GM21423 (cell line): ENCODE results near the gene MORC3.
"Not testable (repeated sequence)": the region's sequence is repeated elsewhere in the genome, so short reads cannot be mapped to it uniquely, and the experiment has no call there.

Experiments
- ATAC-seq: cut with Tn5 transposase; IDR thresholded peaks from one replicate; pipeline ENCODE4 v1.9.1; 2021; ENCODE audit warnings: mild to moderate bottlenecking, moderate library complexity; ENCODE audit not compliant: unreplicated experiment

MORC3 gene

DNA sequence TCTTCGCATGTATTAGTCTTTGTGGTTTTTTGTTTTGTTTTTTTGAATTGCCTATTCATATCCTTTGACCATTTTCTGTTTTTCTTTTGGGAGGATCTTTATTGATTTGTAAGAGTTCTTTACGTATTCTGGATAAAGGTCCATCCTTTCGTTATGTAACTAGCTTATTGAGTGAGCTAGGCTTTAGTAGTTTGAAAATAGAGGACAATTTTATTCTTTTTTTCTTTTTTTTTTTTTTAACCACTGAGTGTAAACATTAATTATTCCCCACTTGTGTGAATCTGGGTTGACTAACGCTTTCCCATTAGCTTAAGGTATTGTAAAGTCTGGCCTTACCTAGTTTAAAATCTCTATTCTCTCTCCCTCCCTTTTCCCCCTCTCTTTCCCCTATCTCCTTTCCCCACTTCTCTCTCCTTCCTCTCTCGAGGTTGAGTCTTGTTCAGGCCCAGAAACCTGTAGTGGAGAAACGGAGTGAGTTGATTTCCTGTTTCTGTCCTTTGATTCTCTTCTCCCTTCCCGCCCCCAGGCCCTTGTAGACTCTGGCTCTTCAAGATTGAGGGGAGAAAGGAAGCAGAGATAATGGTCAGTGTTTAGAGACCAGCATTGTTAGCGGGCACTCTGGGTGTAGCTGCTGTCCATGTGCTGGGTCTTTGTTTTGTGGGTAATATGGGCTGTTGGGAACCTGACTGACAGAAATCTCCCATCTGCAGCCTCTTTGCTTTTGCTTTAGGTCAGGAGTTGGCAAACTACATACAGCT is 1.5 kb downstream of the MORC3 start:
- no peak for ATAC-seq

DNA sequence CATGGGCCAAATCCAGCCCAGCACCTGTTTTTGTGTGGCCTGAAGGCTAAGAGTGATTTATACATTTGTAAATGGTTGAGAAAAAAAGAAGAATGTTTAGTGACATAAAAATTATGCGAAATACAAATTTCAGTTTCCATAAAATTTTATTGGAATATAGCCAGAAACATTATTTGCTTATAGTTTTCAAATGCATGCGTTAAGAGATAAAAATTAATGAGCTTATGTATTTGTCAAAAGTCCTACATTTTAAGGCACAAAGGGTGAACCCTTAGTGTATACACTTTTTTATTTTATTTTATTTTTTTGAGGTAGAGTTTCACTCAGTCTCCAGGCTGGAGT is 2.1 kb downstream of the MORC3 start:
- ATAC-seq: no peak

DNA sequence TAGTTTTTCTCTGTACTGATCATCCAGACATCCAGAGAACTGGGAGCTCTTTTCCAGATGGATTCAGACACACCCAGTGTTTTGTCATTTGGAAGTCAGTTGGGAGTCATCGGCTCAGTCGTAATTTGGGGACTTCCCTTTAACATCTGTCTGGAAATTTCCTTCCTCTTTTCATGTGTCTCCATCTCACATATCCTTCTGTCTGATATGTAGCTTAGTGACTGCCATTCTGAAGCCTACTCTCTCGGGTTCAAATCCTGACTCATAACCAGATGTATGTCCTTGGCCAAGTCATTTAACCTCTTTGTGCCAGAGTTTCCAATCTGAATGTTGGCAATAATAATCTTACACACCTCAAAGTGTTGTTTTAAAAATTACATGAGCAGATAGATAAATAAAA is 3.0 kb downstream of the MORC3 start:
- no peak for ATAC-seq

DNA sequence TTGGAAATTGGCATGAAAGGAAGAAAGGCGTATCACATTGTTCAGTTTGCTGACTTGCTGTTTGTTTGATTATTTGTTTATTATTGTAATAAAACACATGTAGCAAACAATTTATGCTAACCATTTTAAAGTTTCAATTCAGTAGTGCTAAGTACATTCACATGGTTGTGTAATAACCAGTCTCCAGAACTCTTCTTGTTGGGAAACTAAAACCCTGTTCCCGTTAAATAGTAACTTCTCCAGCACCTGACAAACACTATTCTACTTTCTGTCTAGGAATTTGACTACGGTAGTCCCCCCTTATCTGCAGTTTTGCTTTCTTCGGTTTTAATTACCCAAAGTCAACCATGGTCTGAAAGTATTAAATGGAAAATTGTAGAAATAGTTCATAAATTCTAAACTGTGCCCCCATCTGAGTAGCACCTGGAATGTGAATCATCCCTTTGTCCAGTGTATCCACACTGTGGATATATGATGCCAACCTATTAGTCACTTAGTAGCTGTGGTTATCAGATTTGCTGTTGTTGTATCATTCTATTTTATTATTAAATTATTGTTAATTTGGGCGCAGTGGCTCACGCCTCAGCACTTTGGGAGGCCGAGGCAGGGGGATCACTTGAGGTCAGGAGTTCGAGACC is 5.5 kb downstream of the MORC3 start:
- no peak for ATAC-seq

DNA sequence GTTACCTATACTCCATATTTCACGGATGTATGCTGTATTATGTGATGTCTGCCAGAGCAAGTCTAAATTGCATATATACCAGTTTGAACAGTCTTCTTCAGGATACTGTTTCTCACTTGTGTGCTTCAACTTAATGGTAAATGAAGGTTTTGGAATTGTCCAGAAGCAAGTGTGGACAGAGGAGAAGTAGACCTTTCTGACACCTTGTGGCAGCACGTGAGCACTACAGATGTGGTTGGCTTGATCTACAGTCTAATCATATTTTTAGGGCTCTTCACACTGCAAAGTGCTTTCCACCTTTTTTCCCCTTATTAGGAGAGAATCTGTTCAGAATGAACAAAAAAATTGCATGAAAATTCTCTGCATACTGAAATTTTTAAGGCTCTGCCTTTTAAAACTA is 10.9 kb downstream of the MORC3 start:
- peak; percentile 48 for ATAC-seq

DNA sequence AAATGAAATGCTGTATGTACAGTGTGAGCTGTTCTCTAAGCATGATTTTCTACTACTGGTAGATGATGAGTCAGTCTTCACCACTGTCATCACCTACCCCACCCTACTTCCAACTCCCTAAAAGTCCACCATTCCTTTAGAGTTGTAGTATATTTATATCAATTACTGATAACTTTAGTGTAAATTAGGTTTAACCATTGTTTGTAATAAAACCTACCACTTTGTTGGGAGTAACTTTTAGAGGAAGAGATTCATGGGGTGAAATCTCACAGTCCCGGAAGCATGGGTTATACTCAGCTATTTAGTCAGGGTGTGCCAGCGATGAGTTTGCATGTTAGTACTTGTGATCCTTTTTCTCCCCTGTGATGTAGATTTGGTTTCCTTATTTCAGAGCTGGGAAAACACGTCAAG is 17.1 kb downstream of the MORC3 start:
- ATAC-seq: no peak

DNA sequence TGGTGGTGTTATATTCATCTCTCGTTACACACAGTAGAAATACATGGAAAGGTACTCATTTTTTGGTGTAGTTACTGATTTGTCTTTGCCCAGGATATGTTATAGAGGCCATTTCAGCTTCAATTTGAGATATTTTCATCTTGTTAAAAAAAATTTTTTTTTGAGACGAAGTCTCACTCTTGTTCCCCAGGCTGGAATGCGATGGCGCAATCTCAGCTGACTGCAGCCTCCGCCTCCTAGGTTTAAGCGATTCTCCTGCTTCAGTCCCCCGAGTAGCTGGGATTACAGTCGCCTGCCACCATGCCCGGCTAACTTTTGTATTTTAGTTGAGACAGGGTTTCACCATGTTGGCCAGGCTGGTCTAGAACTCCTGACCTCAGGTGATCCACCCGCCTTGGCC is 19.0 kb downstream of the MORC3 start:
- ATAC-seq: no peak

DNA sequence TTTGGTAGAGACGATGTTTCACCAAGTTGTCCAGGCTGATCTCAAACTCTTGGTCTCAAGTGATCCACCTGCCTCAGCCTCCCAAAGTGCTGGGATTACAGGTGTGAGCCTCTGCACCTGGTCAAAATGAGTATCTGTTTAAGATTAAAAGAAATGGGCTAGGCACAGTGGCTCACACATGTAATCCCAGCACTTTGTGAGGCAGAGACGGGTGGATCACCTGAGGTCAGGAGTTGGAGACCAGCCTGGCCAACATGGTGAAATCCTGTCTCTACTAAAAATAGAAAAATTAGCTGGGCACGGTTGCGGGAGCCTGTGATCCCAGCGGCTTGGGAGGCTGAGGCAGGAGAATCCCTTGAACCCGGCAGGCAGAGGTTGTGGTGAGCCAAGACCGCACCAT is 22.6 kb downstream of the MORC3 start:
- not testable (repeated sequence) for ATAC-seq

DNA sequence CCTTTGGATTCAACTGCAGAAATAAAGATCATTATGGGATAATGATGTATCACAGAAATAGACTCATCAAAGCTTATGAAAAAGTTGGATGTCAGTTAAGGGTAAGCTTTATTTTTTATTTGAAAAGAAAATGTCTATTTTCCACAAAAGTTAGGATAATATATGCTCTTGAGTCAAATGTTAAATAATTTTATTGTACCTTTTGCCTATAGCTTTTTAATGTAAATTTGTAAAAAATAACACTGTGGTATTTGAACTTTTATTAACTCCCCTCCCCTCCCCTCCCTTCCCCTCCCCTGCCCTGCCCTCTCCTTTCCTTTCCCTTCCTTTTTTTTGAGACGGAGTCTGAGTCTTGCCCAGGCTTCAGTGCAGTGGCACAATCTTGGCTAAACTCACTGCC is 24.9 kb downstream of the MORC3 start:
- ATAC-seq: no peak

DNA sequence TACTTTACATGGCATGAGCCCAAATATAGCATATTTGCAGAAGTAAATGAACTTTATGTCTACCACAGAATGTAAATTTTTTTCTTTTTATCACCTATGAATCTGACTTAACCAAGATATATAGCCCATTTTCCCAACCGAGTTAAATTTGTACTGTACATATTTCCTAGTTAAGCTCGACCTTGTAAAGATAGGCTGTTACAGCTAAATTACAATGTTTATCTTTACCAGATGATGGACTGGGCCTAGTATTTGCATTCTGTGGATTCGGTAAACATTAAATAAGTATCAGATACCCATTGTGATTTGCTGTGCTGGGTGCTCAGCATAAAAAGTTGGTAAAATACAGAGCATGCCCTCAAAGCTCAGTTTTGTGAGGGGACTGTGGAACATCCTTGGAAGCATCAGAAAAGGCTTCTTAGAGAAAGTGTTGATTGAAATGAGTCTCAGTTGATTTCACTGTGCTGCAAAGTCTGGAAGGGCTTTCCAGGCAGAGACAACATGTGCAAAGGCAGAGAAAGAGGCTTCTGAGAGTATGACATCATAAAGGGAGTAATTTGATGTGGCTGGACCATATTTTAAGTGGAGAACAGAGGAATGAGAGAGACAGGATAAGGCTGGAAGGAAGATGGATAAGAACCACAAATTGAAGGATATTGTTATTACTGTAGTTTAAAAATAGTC is 27.4 kb downstream of the MORC3 start:
- no peak for ATAC-seq

DNA sequence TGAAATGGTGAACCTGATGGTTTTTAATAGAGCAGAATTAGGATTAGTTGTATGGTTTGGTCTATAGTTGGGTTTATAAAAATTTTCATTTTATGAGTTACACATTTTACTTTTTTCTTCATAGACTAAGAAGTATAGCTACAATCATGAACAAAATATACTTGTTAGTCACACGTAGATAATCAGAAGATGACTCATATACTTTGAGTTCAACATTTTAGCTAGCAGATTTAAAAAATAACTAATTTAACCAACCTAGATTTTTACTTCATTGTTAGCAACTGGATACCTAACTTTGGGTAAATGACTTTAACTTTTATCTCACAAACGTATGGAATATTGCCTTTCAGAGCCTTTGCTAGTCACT is 27.9 kb downstream of the MORC3 start:
- ATAC-seq: no peak

DNA sequence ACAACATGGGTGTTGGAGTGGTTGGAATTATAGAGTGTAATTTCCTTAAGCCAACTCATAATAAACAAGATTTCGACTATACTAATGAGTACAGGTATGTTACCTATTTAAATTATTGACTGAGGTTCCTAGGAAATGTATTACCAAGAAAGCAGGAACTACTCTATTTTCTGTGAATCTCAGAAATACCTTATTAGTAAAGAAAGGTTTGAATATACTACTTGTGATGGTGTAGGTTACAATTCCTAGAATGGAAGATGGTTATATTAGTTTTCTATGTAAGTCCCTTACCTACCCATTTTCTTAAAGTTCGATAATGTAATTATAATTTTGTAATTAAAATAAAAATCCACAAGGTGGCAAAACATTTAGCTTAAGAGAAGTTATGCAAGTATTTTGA is 29.3 kb downstream of the MORC3 start:
- no peak for ATAC-seq

DNA sequence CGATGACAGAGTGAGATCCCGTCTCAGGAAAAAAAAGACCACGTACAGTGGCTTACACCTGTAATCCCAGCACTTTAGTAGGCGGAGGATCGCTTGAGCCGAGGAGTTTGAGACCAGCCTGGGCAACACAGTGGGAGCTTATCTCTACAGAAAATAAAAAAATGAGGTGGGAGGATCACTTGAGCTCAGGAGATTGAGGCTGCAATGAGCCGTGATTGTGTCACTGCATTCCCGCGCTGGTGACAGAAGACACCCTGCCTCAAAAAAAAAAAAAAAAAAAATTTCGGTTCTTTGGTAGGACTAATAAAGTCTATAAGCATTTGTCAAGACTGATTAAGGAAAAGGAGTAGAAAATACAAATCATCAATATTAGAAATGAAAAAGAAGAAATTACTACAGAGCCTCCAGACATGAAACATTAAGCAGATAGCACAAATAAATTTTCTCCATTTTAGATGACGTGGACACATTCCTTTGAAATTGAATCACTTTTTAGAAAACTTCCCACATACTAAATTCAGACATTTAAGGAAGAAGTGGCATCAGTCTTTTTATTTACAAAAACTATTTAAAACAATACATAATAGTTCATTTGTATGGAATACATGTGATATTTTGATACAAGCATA is 30.4 kb downstream of the MORC3 start:
- ATAC-seq: no peak

DNA sequence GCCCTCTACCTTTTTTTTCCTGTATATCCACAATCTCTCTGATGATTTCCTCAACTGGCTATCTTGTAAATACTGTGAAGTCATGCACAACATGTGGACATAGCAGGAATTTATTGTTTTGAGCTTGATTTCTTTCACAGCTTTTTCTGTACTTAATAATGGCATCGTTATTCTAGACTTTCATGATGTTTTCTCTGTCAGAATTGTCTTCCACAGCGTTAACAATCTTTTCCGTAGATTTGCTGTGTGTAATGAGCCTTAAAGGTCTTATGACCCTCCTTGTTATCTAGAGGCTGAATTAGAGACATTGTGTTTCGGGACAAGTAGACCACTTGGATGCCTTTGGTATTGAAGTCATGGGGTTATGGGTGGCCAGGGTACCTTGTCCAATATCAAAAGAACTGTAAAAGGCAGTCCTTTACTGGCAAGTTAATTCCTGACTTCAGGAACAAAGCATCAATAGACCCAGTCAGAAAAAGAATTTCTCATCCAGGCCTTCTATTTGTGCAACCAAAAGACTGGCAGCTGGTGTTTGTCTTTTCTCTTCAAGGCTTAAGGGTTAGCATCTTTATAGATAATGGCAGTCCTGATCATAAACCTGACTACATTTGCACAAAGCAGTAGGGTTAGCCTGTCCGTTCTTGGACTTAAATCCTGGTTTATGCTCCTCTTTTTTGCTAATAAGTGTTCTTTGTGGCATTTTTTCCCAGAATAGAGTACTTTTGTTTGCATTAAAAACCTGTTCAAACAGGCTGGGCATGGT is 35.1 kb downstream of the MORC3 start:
- no peak for ATAC-seq

DNA sequence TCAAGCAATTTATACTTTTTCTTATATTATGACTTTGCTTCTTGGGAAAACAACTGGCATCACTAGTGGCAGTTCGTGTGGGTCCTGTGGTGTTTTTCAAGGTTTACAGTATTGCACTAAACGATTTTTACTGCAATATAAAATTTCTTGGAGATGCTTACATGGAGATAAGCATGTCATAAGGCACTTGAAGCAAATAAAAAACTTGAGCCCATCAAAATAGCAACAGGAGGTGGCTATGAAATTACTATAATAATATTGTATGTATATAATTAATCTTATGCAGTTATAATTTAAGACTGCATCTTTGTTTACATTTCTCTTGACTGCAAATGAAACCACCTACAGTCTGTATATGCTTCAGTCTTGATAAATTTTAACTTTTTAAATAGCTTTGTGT is 35.9 kb downstream of the MORC3 start:
- no peak for ATAC-seq

DNA sequence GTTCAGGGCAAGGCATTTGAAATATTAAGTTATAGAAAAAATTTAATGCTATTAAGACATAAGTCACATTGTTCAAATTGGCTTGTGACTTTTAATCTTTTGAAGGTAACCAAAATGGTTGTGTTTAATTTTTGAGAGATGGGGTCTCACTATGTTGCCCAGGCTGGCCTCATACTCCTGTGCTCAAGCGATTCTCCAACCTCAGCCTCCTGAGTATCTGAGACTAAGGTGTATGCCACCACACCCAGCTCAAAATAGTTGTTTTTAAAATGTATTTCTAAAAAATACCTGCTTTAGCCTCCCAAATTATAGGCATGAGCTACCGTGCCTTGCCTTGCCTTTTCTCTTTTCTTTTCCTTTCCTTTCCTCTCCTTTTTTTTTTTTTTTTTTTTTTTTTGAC is 39.2 kb downstream of the MORC3 start:
- ATAC-seq: no peak

DNA sequence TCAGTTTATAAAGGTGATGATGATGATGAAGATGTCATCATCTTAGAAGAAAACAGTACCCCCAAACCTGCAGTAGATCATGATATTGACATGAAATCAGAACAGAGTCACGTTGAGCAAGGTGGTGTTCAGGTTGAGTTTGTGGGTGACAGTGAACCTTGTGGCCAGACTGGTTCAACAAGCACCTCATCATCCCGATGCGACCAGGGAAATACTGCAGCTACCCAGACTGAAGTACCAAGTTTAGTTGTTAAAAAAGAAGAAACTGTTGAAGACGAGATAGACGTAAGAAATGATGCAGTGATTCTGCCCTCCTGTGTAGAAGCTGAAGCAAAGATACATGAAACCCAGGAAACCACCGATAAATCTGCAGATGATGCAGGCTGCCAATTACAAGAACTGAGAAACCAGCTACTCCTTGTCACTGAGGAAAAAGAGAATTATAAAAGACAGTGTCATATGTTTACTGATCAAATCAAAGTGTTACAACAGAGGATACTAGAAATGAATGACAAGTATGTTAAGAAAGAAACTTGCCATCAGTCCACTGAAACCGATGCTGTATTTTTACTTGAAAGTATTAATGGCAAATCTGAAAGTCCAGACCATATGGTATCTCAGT is 49.2 kb downstream of the MORC3 start:
- no peak for ATAC-seq

DNA sequence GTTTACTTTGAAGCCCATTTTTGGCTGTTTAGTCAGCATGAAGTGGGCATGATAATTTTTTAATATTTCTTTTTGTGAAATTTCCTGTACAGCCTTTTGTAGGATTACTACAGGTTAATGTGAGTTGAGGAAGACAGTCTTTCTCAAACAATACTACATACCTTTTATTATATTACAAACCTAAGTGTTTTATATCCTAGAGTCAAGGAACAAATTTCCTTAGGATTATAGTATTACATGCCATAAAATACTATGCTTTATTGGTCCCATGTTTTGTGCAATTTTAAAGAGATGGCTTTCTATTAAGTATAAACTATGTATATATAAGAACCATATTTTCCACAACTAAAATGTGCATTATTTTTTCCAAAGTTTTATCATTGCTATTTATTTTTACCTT is 56.0 kb downstream of the MORC3 start:
- no peak for ATAC-seq

DNA sequence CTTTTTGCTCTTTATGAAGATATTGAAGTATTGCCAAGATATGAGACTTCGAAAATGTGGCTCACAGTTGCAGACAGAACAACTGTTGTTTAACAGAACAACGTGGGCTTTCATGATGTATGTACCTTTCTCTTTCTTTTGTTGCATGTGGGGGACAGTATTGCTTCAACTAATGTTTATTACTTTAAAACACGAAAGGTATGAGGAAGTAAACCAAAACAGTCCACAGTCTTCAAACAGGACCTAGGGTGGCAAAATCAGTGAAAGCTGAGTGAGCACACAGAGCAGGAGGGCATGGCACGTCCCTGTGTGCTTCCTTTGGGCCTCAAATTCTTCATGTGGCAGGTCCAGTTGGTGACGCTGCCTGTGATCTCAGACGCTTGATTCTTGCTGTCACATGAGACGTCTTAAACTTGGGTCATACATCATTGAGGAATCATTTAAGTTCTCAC is 57.4 kb downstream of the MORC3 start:
- ATAC-seq: no peak

DNA sequence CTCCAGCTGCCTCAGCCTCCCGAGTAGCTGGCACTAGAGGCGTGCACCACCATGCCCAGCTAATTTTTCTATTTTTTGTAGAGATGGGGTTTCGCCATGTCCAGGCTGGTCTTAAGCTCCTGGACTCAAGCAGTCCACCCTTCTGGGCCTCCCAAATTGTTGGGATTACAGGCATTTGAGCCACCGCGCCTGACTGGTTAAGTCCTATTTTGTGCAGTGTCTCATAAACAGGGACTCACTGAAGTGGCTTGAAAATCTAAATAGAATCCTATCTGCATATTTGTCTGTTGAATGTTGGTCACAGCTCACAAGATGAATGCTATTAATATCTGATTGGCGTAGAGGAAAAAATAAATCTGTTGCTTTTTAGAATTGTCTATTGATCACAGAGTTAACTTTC is 59.3 kb downstream of the MORC3 start:
- ATAC-seq: no peak
